GM23338 (cell line): ENCODE results near the gene KRTAP12-2. TPM values are rescaled to one million over a fixed set of nuclear protein-coding genes. Genes with fewer than 3 reads are reported as not detected.

Source experiments
- ATAC-seq: fragments of 200-7000 bp; cut with Tn5 transposase; 3 replicates; pipeline ENCODE4 v1.9.1; 2020
- DNase-seq: peaks from one replicate; pipeline ENCODE4 v3.0.0-alpha.2; 2015; ENCODE audit warnings: low spot score
- H2AFZ ChIP-seq: fragments of 200-600 bp; sonication (generic); 2 replicates; pipeline ENCODE4 v1.8.0; 2016; ENCODE audit warnings: antibody characterized with exemption, mild to moderate bottlenecking, moderate library complexity
- H3F3A ChIP-seq: fragments of 200-600 bp; sonication (generic); replicated peaks from 2 replicates; pipeline ENCODE4 v1.8.0; 2017; ENCODE audit warnings: antibody characterized with exemption, mixed run types, low read depth
- H3K27ac ChIP-seq: fragments of 200-600 bp; sonication (generic); 2 replicates; pipeline ENCODE4 v1.6.1; 2016; ENCODE audit warnings: low read depth
- H3K27me3 ChIP-seq: fragments of 200-600 bp; sonication (generic); 2 replicates; pipeline ENCODE4 v1.8.0; 2016; ENCODE audit warnings: mild to moderate bottlenecking, mixed run types, moderate library complexity; ENCODE audit not compliant: insufficient read depth
- H3K36me3 ChIP-seq: fragments of 200-600 bp; sonication (generic); 2 replicates; pipeline ENCODE4 v1.8.0; 2016; ENCODE audit warnings: mild to moderate bottlenecking; ENCODE audit not compliant: insufficient read depth
- H3K4me1 ChIP-seq: fragments of 200-600 bp; sonication (generic); 2 replicates; pipeline ENCODE4 v1.8.0; 2016; ENCODE audit warnings: mild to moderate bottlenecking, moderate library complexity; ENCODE audit not compliant: insufficient read depth
- H3K4me2 ChIP-seq: fragments of 200-600 bp; sonication (generic); 2 replicates; pipeline ENCODE4 v1.7.1; 2017; ENCODE audit warnings: mixed run types
- H3K4me3 ChIP-seq: fragments of 200-600 bp; sonication (generic); 2 replicates; pipeline ENCODE4 v1.6.1; 2016; ENCODE audit warnings: mixed run types
- H3K79me2 ChIP-seq: fragments of 200-600 bp; sonication (generic); replicated peaks from 2 replicates; pipeline ENCODE4 v1.8.0; 2017; ENCODE audit warnings: mild to moderate bottlenecking; ENCODE audit not compliant: insufficient read depth
- H3K9me2 ChIP-seq: fragments of 200-600 bp; sonication (generic); 2 replicates; pipeline ENCODE4 v1.8.0; 2017; ENCODE audit not compliant: insufficient read depth
- H4K20me1 ChIP-seq: fragments of 200-600 bp; sonication (generic); replicated peaks from 2 replicates; pipeline ENCODE4 v1.8.0; 2017; ENCODE audit warnings: mild to moderate bottlenecking; ENCODE audit not compliant: insufficient read depth
- H3K27ac Mint-ChIP-seq: 2 replicates; pipeline ENCODE4 v1.8.0; 2020; ENCODE audit warnings: inconsistent platforms, mild to moderate bottlenecking, moderate library complexity, mixed read lengths
- H3K27me3 Mint-ChIP-seq: 3 replicates; pipeline ENCODE4 v1.8.0; 2022; ENCODE audit warnings: low read depth, mild to moderate bottlenecking, moderate library complexity, mixed read lengths, inconsistent platforms; ENCODE audit not compliant: insufficient read depth, poor library complexity
- H3K36me3 Mint-ChIP-seq: 3 replicates; pipeline ENCODE4 v1.8.0; 2021; ENCODE audit warnings: low read depth, mild to moderate bottlenecking, inconsistent platforms, moderate library complexity, mixed read lengths
- H3K4me1 Mint-ChIP-seq: 3 replicates; pipeline ENCODE4 v1.8.0; 2020; ENCODE audit warnings: mild to moderate bottlenecking, inconsistent platforms, mixed read lengths
- H3K4me3 Mint-ChIP-seq: 3 replicates; pipeline ENCODE4 v1.8.0; 2021; ENCODE audit warnings: moderate library complexity, mild to moderate bottlenecking, inconsistent platforms, mixed read lengths
- H3K9me3 Mint-ChIP-seq: 3 replicates; pipeline ENCODE4 v1.8.0; 2020; ENCODE audit warnings: moderate library complexity, mild to moderate bottlenecking, inconsistent platforms, mixed read lengths
- CREB1 ChIP-seq: fragments of 250-450 bp; sonication (Bioruptor Pico); IDR thresholded peaks from 2 replicates; pipeline ENCODE4 v1.5.0; 2020; ENCODE audit warnings: low read depth, mild to moderate bottlenecking, moderate library complexity
- ETS1 ChIP-seq: IDR thresholded peaks from 2 replicates; pipeline ENCODE4 v1.6.1; 2016; ENCODE audit warnings: antibody characterized with exemption
- EZH2 ChIP-seq: fragments of 200-600 bp; sonication (generic); IDR thresholded peaks from one replicate; pipeline ENCODE4 v1.8.0; 2017; ENCODE audit warnings: antibody characterized with exemption, mild to moderate bottlenecking, low read depth; ENCODE audit not compliant: unreplicated experiment
- EZH2phosphoT487 ChIP-seq: fragments of 200-600 bp; sonication (generic); IDR thresholded peaks from one replicate; pipeline ENCODE4 v1.8.1; 2018; ENCODE audit warnings: antibody characterized with exemption; ENCODE audit not compliant: unreplicated experiment
- JUNB ChIP-seq: IDR thresholded peaks from one replicate; pipeline ENCODE4 v1.6.1; 2016; ENCODE audit warnings: antibody characterized with exemption; ENCODE audit not compliant: unreplicated experiment
- NANOG ChIP-seq: IDR thresholded peaks from 2 replicates; pipeline ENCODE4 v1.6.1; 2016; ENCODE audit warnings: antibody characterized with exemption, borderline replicate concordance
- POLR2AphosphoS5 ChIP-seq: IDR thresholded peaks from 2 replicates; pipeline ENCODE4 v1.6.1; 2016; ENCODE audit warnings: antibody characterized with exemption, low read depth
- STAT1 ChIP-seq: IDR thresholded peaks from one replicate; pipeline ENCODE4 v1.6.1; 2016; ENCODE audit warnings: antibody characterized with exemption; ENCODE audit not compliant: unreplicated experiment
- ZNF114 ChIP-seq: fragments of 250-450 bp; sonication (Bioruptor Pico); IDR thresholded peaks from 2 replicates; pipeline ENCODE4 v1.5.0; 2020; ENCODE audit warnings: mild to moderate bottlenecking, moderate library complexity
- ZNF331 ChIP-seq: fragments of 250-450 bp; sonication (Bioruptor Pico); IDR thresholded peaks from 2 replicates; pipeline ENCODE4 v1.5.0; 2020; ENCODE audit warnings: low read depth, mild to moderate bottlenecking, moderate library complexity
- ZNF462 ChIP-seq: fragments of 250-450 bp; sonication (Bioruptor Pico); IDR thresholded peaks from 2 replicates; pipeline ENCODE4 v1.5.0; 2020; ENCODE audit warnings: mild to moderate bottlenecking, moderate library complexity
- polyA plus RNA-seq: library from polyadenylated mRNA; unstranded; fragments of >200 nt; fragmentation: Nextera tagmentation; extraction: Ambion mirVana; gene quantifications from 2 replicates; pipeline ENCODE4 v1.2.1, GENCODE V29; 2016
- total RNA-seq: library from RNA; depleted of rRNA; stranded (reverse); fragments of >200 nt; shearing (Covaris generic); gene quantifications from 2 replicates; pipeline ENCODE4 v1.2.3, GENCODE V29; 2014
- TF ChIP-seq, protein P1 (sequence below): IDR thresholded peaks from one replicate; pipeline ENCODE4 v1.6.1; 2018; ENCODE audit warnings: antibody characterized with exemption; ENCODE audit not compliant: unreplicated experiment
- TF ChIP-seq, protein P2 (sequence below), 2 experiments: fragments of 200-600 bp in 1 of 2; sonication (generic) in 1 of 2; conservative IDR thresholded peaks; 2 replicates each; pipeline versions ENCODE4 v1.5.1 to v1.6.1; 2016 to 2017; ENCODE audit warnings: antibody characterized with exemption in 2 of 2, low read depth in 2 of 2, mild to moderate bottlenecking in 2 of 2, moderate library complexity in 1 of 2

Gene KRTAP12-2
- total and polyA plus RNA-seq, 2 experiments from 2014 or later, result not detected

- Mint-ChIP-seq H3K4me1 (peaks cover 79% of the 10 kb centered on the region), H3K36me3 (no peaks in the 10 kb centered on the region), H3K27me3 (peaks cover 26% of the 10 kb centered on the region), H3K9me3 (peaks cover 2% of the 10 kb centered on the region; the same call in 1 of the 3 replicates), H3K27ac (0 out of 2 replicates have a peak overlapping the region, but pooled peaks have one; percentile 23), H3K4me3 (no peak overlapping the region)
- ATAC-seq (no peak), DNase-seq (no peak)
- Histone ChIP-seq H3K9me2 (no peaks in the 10 kb centered on the region), H3F3A (0 out of 2 replicates have a peak, but pooled peaks cover 3% of the 10 kb centered on the region), H3K4me2 (no peak overlapping the region), H3K27me3 (peaks cover 5% of the 10 kb centered on the region; the same call in 1 of the 2 replicates), H4K20me1 (no peaks in the 10 kb centered on the region), H3K4me3 (no peak overlapping the region), H3K36me3 (no peaks in the 10 kb centered on the region), H2AFZ (peak overlapping the region; percentile 43; the same call in 1 of the 2 replicates), H3K4me1 (peaks cover 45% of the 10 kb centered on the region), H3K27ac (no peak overlapping the region), H3K79me2 (no peaks in the 10 kb centered on the region)
- TF ChIP-seq JUNB (no peak), STAT1 (no peak), NANOG (no peak), ZNF331 (no peak), CREB1 (CRISPR knock-in tag) (no peak), EZH2phosphoT487 (no peak), EZH2 (no peak), ETS1 (no peak), ZNF114 (no peak), ZNF462 (CRISPR knock-in tag) (no peak), POLR2AphosphoS5 (no peak)
- TF ChIP-seq, protein P1, sequence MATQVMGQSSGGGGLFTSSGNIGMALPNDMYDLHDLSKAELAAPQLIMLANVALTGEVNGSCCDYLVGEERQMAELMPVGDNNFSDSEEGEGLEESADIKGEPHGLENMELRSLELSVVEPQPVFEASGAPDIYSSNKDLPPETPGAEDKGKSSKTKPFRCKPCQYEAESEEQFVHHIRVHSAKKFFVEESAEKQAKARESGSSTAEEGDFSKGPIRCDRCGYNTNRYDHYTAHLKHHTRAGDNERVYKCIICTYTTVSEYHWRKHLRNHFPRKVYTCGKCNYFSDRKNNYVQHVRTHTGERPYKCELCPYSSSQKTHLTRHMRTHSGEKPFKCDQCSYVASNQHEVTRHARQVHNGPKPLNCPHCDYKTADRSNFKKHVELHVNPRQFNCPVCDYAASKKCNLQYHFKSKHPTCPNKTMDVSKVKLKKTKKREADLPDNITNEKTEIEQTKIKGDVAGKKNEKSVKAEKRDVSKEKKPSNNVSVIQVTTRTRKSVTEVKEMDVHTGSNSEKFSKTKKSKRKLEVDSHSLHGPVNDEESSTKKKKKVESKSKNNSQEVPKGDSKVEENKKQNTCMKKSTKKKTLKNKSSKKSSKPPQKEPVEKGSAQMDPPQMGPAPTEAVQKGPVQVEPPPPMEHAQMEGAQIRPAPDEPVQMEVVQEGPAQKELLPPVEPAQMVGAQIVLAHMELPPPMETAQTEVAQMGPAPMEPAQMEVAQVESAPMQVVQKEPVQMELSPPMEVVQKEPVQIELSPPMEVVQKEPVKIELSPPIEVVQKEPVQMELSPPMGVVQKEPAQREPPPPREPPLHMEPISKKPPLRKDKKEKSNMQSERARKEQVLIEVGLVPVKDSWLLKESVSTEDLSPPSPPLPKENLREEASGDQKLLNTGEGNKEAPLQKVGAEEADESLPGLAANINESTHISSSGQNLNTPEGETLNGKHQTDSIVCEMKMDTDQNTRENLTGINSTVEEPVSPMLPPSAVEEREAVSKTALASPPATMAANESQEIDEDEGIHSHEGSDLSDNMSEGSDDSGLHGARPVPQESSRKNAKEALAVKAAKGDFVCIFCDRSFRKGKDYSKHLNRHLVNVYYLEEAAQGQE, result no peak
- TF ChIP-seq, protein P2, sequence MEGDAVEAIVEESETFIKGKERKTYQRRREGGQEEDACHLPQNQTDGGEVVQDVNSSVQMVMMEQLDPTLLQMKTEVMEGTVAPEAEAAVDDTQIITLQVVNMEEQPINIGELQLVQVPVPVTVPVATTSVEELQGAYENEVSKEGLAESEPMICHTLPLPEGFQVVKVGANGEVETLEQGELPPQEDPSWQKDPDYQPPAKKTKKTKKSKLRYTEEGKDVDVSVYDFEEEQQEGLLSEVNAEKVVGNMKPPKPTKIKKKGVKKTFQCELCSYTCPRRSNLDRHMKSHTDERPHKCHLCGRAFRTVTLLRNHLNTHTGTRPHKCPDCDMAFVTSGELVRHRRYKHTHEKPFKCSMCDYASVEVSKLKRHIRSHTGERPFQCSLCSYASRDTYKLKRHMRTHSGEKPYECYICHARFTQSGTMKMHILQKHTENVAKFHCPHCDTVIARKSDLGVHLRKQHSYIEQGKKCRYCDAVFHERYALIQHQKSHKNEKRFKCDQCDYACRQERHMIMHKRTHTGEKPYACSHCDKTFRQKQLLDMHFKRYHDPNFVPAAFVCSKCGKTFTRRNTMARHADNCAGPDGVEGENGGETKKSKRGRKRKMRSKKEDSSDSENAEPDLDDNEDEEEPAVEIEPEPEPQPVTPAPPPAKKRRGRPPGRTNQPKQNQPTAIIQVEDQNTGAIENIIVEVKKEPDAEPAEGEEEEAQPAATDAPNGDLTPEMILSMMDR (conservative IDR thresholded peaks at IDR 0.05; ENCODE audit: low read depth in 2 of 2), result no peak
Observed at GRCh38 chr21:44700101-44701022, 33.6 kb upstream of the KRTAP12-2 start.
